ENCODE data around the gene RAB37. TPM values are rescaled to one million over a fixed set of nuclear protein-coding genes. Genes with fewer than 3 reads are reported as not detected.

Gene RAB37
- polyA plus RNA-seq, 4 donors, result 4.8 to 5.6 (median 4.9) TPM

DNA sequence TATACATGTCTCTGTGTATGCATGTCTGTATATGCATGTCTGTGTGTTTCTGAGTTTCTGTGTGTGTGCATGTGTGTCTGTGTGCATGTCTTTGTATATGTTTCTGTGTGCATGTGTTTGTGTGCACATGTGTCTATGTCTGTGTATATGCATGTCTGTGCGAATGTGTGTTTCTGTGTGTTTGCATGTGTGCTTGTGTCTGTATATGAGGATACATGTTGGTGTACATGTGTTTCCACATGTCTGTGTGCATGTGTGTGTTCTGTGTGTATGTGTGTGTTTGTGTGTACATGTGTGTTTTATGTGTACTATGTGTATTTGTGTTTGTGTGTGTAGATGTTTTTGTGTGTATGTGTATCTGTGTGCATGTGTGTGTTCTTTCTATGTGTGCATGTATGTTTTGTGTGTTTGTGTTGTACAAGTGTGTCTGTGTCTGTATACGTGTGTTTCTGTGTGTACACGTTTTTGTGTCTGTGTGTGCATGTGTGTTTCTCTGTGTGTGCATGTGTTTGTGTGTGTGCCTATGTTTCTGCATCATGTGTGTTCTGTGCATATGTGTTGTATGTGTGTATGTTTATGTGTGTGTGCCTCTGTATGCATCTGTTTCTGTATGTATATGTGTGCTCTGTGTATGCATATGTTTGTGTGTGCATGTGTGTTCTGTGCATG is 8.9 kb upstream of the RAB37 start:
- no peak for DNase-seq (ENCODE audit: low read depth in 4 of 4, low spot score in 2 of 4)

- DNase-seq (ENCODE audit: low read depth in 4 of 4, low spot score in 2 of 4), result no peak
These were observed 8.4 kb upstream of the RAB37 start for GRCh38 chr17:74728702-74729075.

DNA sequence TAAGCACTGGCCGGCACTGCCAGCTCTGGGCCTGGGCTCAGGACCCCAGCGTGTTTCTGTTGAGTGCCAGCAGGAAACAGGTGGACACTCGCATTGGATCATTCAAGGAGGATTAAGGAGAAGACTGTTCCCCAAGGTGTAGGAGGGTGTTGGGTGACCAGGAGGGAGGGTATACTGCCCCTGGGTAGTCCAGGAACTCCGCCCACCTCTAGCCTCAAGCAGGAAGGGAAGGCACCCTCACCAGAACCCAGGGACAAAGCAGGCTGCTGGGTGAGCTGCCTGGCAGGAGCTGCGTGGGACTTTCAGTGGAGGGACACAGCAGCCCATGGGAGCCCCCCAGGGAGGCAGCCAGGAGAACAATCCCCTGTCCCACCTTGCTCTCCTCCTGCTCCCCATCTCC is 7.7 kb upstream of the RAB37 start:
- DNase-seq (ENCODE audit: low read depth in 4 of 4, low spot score in 2 of 4), result no peak

DNA sequence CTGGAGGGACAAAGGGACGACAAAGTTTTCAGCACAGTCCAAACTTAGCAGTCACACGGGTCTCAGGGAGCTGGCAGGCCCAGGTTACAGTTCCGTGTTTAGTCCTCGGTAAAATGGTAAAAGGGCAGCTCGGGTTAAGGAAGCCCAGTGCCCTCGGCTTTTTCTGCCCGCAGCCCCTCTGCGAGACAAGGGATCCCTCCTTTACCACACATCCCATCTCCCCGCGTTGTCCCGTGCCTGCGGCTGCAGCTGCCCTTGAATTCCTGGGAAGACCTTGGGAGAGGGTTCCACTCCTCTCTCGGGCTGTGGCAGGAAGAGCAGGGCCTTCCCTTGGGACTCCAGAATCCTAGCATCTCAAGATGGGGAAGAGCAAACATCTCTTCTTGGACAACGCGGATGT is 7.2 kb upstream of the RAB37 start:
- DNase-seq (ENCODE audit: low read depth in 4 of 4, low spot score in 2 of 4), result no peak

DNA sequence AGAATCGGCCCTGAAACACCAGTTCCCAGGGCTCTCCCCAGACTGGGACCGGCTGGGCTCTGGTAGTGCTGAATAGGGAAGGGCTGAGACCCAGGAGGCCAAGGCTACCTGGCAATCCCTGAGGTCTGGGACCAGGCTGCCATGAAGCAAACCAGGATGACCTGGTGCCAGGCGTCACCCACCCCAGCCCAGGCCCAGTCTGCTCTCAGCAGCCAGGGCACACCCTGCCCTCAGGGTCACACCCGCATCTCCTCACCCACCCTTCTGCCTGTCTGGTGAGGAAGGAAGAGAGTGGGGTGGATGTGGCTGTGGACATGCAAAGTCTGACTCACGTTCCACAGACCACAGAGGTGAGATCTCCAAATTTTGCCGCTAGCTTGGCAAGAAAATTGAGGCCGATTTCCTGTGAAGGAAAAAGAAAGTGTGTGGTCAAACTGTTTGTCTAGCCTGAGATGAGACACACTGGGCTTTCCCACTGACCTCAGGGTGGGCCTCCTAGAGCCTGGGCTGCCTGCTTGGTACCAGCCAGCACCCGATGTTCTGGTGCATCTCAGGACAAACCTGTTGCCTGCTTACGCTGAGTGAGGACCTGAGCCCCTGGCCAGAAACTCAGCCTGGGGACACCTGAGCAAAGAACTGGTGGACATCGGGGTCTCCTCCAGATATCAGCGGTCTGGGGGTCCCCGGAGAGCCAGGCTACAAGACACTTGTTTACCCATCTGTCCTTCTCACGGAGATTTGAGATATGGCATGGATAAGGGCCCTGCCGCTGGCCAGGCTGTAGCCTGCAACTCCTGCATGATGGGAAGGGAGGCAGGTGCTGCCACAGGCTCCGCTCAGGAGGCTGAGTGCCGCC is 6.3 kb upstream of the RAB37 start:
- DNase-seq (ENCODE audit: low read depth in 4 of 4, low spot score in 2 of 4), result no peak

DNA sequence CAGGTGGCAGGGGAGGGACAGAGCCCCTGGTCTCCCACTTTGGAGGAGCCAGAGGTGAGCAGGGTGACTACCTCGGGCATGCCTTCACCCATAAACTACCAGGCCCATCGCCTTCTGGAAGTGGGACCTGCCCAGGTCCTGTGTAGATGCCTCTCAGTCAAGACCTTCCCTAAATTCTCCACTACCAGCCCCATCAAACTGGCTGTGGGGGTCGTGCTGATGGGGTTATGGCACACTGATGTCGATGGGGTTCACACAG is 5.8 kb upstream of the RAB37 start:
- DNase-seq (ENCODE audit: low read depth in 4 of 4, low spot score in 2 of 4), result no peak

GRCh38 chr17:74732042-74732867 is 4.8 kb upstream of the RAB37 start:
- DNase-seq (ENCODE audit: low read depth in 4 of 4, low spot score in 2 of 4), result no peak

GRCh38 chr17:74733365-74734122 is 3.5 kb upstream of the RAB37 start:
- no peak for DNase-seq (ENCODE audit: low read depth in 4 of 4, low spot score in 2 of 4)

DNA sequence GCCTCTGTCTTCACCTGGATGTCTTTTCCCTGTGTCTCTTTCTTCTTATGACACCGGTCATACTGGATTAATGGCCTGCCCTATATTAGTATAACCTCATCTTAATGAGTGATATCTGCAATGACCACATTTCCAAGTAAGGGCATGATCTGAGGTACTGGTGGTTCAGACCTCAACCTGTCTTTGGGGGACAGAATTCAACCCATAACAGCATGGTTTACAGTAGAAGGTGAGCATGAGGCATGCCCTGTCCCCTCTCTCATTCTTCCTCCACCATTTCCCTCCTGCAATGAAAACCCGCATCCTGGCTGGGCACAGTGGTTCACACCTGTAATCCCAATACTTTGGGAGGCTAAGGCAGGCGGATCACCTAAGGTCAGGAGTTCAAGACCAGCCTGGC is 2.8 kb upstream of the RAB37 start:
- DNase-seq (ENCODE audit: low read depth in 4 of 4, low spot score in 2 of 4), result no peak

- no peak for DNase-seq (ENCODE audit: low read depth in 4 of 4, low spot score in 2 of 4)
These were observed 419 bp downstream of the RAB37 start for GRCh38 chr17:74737299-74738050.

- no peak for DNase-seq (ENCODE audit: low read depth in 4 of 4, low spot score in 2 of 4)
These were observed 1.3 kb downstream of the RAB37 start for GRCh38 chr17:74738051-74738996.

- no peak for DNase-seq (ENCODE audit: low read depth in 4 of 4, low spot score in 2 of 4)
These were observed 2.3 kb downstream of the RAB37 start for GRCh38 chr17:74739227-74739831.

DNA sequence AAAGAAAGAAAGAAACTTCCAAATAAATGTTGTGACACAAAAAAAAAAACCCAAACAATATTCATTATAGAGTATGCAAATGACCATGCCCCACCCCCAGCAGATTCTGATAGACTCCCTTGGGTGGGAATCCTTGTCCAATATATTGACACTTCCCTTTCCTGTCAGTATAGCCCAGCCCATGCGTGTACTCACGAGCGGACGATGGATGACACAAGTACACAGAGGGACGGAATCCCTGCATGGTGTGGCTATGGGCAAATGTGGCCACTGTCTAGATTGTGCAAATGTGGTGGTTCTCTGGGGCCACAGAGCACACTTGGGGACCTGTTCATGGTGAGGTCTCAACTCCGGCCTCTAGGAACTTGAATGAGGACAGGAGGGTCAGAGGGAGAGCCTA is 3.1 kb downstream of the RAB37 start:
- DNase-seq (ENCODE audit: low read depth in 4 of 4, low spot score in 2 of 4), result no peak

DNA sequence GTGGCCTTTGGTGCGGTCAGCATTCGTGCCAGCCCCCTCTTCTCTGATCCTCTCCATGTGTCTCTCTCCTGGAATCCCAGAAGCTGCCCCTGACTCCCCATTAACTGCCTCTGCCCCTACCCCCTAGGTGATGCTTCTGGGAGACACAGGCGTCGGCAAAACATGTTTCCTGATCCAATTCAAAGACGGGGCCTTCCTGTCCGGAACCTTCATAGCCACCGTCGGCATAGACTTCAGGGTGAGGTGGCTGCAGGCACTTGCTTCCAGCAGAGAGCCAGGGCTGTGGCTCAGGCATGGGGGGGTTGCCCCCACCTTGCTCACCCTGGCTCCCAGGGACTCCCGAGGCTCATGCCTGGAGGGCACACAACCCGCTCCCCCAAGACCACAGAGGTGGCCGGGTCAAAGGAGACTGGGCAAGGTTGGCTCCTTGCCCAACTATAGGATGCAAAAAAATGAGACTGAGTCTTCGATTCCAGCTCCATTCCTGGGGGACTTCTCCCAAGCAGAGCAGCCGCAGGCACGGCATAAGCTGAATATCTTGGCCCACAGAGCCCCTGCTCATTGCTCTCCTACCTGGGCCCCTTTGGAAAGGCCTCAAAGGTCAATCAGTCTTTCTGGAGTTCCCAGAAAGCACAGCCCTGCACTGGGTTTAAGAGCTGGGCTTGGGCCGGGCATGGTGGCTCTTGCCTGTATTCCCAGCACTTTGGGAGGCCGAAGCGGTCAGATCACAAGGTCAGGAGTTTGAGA is 3.8 kb downstream of the RAB37 start:
- no peak for DNase-seq (ENCODE audit: low read depth in 4 of 4, low spot score in 2 of 4)

DNA sequence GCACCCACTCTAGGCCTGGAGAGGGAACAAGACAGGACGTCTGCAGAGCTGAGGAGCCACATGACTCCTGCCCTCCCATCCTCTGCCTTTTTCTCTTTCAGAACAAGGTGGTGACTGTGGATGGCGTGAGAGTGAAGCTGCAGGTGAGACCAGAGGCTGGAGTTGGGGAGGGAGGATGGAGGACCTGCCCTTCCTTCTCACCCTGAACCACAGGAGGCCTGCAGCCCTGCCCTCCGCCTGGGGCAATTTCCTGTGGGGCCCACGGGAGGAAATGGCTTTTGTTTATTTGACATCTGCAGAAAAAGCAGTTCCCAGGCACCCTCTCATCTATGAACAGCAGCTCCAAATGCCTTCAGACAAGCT is 5.1 kb downstream of the RAB37 start:
- no peak for DNase-seq (ENCODE audit: low read depth in 4 of 4, low spot score in 2 of 4)

DNA sequence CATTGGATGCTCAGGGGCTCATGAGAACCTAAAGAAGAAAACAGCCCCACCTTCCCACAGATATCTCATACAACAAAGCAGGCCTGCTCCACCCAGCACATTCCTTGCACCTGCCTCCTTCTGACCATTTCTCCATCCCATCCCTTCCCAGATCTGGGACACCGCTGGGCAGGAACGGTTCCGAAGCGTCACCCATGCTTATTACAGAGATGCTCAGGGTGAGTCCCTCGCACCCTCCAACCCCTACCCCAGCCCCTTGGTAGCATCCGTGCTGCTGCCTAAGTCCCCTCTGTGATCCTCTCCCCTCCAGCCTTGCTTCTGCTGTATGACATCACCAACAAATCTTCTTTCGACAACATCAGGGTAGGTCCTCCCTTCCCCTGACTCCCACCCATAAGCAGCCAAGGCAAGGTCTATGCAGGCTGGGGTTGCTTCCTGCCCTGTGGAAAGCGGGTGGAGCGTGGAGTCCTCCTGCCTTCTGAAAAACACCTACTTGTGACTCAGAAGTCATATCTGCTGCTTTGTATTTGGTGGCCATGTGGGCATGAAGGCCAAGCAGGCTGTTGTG is 6.0 kb downstream of the RAB37 start:
- DNase-seq (ENCODE audit: low read depth in 4 of 4, low spot score in 2 of 4), result no peak

GRCh38 chr17:74743755-74744154 is 6.7 kb downstream of the RAB37 start:
- DNase-seq (ENCODE audit: low read depth in 4 of 4, low spot score in 2 of 4), result no peak

- DNase-seq (ENCODE audit: low read depth in 4 of 4, low spot score in 2 of 4), result no peak
These were observed 7.3 kb downstream of the RAB37 start for GRCh38 chr17:74744349-74744713.
